Retinal pigment epithelial cell (primary cell): ENCODE results near the gene EFCAB8.

ENCODE experiments used
- DNase-seq: peaks from one replicate; pipeline ENCODE4 v3.0.0-alpha.2; 2010; ENCODE audit warnings: low read depth
- H3K4me3 ChIP-seq: 2 replicates; pipeline ENCODE4 v1.5.1; 2011; ENCODE audit warnings: mild to moderate bottlenecking, low read length, control low read depth, moderate library complexity
- TF ChIP-seq, protein P1 (sequence below): conservative IDR thresholded peaks from 2 replicates; pipeline ENCODE4 v1.5.1; 2011; ENCODE audit warnings: low read depth, low read length, control low read depth, inconsistent platforms

The EFCAB8 gene

DNA sequence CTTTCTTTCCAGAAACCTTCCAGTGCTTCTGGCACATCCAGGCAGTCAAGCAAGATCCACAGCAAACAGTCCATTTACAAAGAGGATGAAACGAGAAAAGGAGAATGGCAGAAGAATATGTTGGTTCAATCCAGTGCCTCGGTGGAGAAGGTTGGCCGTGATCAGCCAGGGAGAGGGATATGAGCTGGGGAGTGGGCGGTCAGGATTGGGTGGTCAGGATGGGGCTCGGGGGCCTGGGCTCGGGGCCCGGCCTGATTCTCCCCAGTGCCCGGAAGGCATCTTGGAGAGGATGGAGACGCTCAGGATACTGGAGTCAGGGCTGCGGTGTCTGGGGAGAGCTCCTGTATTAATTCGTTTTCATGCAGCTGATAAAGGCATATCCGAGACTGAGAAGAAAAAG is 61.3 kb downstream of the EFCAB8 start:
- no peak for DNase-seq
- no peak overlapping the region for H3K4me3 ChIP-seq
- TF ChIP-seq, protein P1, sequence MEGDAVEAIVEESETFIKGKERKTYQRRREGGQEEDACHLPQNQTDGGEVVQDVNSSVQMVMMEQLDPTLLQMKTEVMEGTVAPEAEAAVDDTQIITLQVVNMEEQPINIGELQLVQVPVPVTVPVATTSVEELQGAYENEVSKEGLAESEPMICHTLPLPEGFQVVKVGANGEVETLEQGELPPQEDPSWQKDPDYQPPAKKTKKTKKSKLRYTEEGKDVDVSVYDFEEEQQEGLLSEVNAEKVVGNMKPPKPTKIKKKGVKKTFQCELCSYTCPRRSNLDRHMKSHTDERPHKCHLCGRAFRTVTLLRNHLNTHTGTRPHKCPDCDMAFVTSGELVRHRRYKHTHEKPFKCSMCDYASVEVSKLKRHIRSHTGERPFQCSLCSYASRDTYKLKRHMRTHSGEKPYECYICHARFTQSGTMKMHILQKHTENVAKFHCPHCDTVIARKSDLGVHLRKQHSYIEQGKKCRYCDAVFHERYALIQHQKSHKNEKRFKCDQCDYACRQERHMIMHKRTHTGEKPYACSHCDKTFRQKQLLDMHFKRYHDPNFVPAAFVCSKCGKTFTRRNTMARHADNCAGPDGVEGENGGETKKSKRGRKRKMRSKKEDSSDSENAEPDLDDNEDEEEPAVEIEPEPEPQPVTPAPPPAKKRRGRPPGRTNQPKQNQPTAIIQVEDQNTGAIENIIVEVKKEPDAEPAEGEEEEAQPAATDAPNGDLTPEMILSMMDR: no peak

DNA sequence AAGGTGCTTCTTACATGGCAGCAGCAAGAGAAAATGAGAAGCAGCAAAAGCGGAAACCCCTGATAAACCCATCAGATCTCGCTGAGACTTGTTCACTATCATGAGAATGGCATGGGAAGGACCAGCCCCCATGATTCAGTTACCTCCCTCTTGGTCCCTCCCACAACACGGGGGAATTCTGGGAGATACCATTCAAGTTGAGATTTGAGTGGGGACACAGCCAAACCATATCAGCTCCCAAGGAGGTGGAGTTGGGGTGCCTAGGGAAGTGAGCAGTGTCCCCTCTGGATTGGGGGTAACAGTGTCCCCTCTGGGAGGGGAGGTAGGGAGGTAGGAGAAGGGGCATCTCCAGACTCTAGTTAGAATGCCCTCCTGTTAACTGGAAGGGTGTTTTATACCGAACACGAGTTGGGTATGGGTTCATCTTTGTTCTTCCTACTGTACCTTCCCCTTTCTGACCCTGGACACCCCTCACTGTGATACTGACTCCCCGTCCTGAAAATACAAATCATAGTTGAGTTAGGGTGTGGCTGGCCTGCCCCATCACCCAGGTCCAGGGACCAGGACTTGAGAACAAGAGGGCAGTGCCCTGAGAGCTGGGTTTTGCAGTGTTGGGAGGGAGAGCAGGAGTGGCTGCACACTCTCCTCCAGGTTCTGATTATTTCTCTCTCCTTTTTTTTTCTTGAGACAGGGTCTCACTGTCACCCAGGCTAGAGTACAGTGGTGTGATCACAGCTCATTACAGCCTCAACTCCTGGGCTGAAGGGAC is 62.0 kb downstream of the EFCAB8 start:
- TF ChIP-seq, protein P1: no peak
- no peak overlapping the region for H3K4me3 ChIP-seq
- DNase-seq: no peak

DNA sequence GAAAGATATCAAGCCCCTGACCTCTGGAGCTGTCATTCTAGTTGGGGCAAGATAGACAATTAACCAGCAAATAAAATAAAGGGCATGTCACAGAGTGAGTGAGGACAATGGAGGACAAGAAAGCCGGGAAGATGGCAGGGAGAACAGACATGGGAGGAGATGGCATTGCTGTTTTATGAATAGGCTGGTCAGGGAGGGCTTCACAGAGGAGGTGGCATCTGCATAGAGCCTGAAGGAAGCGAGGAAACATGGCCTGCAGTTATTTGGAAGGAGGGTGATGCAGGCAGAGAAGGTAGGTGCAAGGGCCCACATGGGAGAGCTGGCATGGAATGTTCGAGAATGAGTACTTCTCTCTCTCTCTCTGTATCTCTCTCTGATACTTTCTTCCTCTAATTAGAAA is 63.7 kb downstream of the EFCAB8 start:
- TF ChIP-seq, protein P1: no peak
- no peak for DNase-seq

DNA sequence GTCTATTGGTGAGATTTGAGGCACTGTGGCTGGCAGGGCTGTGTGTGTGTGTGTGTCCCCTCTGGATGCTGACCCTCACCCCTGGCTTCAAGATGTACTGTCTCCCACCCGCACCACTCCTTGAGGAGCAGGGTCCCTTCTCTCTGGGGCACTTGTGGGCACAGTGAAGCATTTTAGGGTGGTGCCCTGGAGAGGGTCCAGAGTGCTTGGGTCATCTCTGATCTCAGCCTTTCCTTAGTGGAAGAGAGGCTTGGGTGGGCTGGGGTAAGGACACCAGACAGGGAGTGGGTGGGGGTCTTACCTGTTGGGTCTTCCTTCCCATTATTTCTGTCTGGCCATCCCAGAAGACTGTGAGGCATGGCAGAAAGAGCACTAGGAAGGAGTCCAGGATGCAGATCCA is 66.1 kb downstream of the EFCAB8 start:
- no peak for DNase-seq
- TF ChIP-seq, protein P1: no peak
- no peak overlapping the region for H3K4me3 ChIP-seq

More for the DNA sequence above, 63.7 kb downstream of the EFCAB8 start:
- H3K4me3 ChIP-seq: no peak overlapping the region

DNA sequence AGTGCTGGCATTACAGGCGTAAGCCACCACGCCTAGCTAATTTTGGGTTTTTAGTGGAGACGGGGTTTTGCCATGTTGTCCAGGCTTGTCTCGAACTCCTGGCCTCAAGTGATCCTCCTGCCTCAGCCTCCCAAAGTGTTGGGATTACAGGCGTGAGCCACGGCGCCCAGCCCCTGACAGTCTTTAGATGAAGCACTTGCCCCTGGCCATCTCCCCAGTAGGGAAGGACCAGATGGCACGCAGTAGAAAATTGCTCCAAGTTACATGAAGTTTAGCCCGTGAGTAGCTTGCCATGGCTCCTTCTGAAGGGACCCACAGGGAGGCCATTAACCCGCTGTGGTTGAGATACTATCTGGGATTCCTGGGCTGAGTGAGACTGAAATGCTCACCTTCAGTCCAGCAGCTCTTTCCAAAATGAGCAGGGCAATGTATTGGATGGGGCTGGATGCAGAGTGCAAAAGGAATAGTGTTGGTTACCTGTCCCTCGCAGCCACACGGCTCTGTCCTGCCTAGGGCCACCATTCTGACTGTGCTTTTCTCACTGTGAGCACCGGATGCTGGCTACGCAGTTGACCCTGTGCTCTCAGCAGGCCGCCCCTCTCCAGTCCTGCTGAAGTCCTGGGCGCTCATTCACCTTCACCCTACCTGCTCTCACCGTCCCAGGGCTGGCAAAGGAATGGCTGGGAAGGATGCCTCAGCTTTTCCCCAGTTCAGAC is 66.9 kb downstream of the EFCAB8 start:
- TF ChIP-seq, protein P1: no peak
- DNase-seq: no peak
- H3K4me3 ChIP-seq: no peak overlapping the region

DNA sequence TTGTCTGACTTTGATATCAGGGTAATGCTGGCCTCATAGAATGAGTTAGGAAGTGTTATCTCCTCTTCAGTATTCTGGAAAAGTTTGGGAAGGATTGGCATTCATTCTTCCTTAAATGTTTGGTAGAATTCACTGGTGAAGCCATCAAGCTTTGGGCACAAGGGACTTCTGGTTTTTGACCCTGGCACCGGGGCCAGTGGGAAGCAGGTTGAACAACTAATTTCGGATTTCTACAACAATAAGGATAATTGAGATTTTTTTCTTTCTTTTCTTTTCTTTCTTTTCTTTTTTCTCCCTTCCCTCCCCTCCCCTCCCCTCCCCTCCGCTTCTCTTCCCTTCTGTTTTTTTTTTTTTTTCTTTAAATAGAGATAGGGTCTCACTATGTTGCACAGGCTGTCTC is 70.4 kb downstream of the EFCAB8 start:
- H3K4me3 ChIP-seq: no peak overlapping the region
- DNase-seq: no peak
- TF ChIP-seq, protein P1: no peak

DNA sequence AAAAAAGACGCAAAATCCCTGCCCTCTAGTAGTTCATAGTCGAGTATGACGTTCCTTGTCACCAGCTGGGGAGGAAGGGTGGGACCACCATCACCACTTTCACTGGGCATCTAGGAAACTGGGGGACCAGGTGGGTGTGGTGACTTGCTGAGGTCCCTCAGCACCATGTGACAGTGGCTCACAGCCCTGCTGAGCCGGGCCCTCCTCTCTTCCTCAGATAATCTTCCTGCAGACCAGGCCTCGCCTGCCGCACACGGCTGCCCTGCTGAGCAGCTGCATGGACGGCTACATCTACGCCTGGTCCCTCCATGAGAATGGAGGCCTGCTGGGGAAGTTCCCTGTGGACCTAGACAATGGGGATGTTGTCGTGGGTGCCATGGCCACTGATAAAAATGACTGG is 71.5 kb downstream of the EFCAB8 start:
- TF ChIP-seq, protein P1: no peak
- no peak for DNase-seq
- H3K4me3 ChIP-seq: no peak overlapping the region
